Hepatocyte (in vitro differentiated cells): ENCODE measurements around the gene GSX2.

Experiments
- EZH2 ChIP-seq: fragments of 200-600 bp; sonication (generic); IDR thresholded peaks from 2 replicates; pipeline ENCODE4 v1.6.1; 2016; ENCODE audit warnings: antibody characterized with exemption, mild to moderate bottlenecking, borderline replicate concordance
- TF ChIP-seq, protein P1 (sequence below): fragments of 200-600 bp; sonication (generic); IDR thresholded peaks from 2 replicates; pipeline ENCODE4 v1.5.1; 2016; ENCODE audit warnings: antibody characterized with exemption, mild to moderate bottlenecking; ENCODE audit not compliant: poor library complexity

DNA sequence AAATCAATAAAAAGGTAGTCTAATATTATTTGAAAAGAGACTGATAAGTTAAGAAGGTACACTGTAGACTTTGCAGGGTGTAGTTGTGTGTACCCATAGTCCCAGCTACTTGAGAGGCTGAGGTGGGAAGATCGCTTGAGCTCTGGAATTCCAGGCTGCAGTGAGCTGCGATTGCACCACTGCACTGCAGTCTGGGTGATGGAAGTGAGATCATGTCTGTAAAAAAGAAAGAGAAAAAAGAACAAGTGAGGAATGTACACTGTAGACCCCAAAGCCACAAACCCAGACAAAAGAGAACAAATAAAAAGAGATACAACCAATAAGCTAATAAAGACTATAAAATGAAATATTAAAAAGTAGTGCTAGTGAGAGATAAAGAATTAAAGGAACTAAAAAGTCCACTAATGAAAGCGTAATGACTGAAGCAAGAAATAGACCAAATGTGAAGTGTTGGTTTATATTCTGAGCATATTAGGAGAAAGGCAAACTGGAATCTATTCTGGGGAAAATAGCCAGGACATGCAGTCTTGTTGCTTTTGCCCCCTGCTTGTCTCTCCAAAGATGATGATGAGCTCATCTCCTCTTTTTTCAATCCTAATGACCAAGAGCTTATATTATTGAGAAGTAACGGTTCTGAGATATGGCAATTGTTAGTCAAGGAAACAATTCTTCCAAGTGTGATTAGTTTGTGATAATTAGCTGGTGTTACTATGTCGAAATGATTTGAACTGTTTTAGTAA is 19.1 kb downstream of the GSX2 start:
- TF ChIP-seq, protein P1, sequence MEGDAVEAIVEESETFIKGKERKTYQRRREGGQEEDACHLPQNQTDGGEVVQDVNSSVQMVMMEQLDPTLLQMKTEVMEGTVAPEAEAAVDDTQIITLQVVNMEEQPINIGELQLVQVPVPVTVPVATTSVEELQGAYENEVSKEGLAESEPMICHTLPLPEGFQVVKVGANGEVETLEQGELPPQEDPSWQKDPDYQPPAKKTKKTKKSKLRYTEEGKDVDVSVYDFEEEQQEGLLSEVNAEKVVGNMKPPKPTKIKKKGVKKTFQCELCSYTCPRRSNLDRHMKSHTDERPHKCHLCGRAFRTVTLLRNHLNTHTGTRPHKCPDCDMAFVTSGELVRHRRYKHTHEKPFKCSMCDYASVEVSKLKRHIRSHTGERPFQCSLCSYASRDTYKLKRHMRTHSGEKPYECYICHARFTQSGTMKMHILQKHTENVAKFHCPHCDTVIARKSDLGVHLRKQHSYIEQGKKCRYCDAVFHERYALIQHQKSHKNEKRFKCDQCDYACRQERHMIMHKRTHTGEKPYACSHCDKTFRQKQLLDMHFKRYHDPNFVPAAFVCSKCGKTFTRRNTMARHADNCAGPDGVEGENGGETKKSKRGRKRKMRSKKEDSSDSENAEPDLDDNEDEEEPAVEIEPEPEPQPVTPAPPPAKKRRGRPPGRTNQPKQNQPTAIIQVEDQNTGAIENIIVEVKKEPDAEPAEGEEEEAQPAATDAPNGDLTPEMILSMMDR = no peak
- TF ChIP-seq EZH2 = no peak
